Cardiac muscle cell (in vitro differentiated cells and primary cell): Measurements from ENCODE around the gene SMYD5. TPM values are rescaled to one million over a fixed set of nuclear protein-coding genes. Genes with fewer than 3 reads are reported as not detected.
"Not testable (repeated sequence)": the region's sequence is repeated elsewhere in the genome, so short reads cannot be mapped to it uniquely, and the experiment has no call there.

Experiments
- DNase-seq, 2 donors: peaks; one replicate each; pipeline versions ENCODE4 v3.0.0 to v3.0.0-alpha.2; 2010 to 2017; ENCODE audit warnings: low read depth in 1 of 2, low spot score in 1 of 2
- H3K27ac ChIP-seq: fragments of 200-600 bp; sonication (generic); 2 replicates; pipeline ENCODE4 v1.5.1; 2016
- H3K27me3 ChIP-seq: fragments of 200-600 bp; sonication (generic); 2 replicates; pipeline ENCODE4 v1.6.0; 2016; ENCODE audit warnings: control low read depth
- H3K36me3 ChIP-seq: fragments of 200-600 bp; sonication (generic); 2 replicates; pipeline ENCODE4 v1.5.1; 2016; ENCODE audit warnings: control low read depth
- H3K4me1 ChIP-seq: fragments of 200-600 bp; sonication (generic); 2 replicates; pipeline ENCODE4 v1.8.1; 2017; ENCODE audit warnings: low read depth, mild to moderate bottlenecking, mixed run types
- H3K4me3 ChIP-seq: fragments of 200-600 bp; sonication (generic); 2 replicates; pipeline ENCODE4 v1.5.1; 2016; ENCODE audit warnings: mild to moderate bottlenecking
- H3K9me3 ChIP-seq: fragments of 200-600 bp; sonication (generic); 2 replicates; pipeline ENCODE4 v1.5.1; 2017; ENCODE audit warnings: low read depth, mild to moderate bottlenecking, control low read depth
- polyA plus RNA-seq: library from polyadenylated mRNA; unstranded; fragments of >200 nt; fragmentation: Nextera tagmentation; extraction: Ambion mirVana; gene quantifications from 2 replicates; pipeline ENCODE4 v1.2.1, GENCODE V29; 2016
- total RNA-seq: library from RNA; depleted of rRNA; stranded (reverse); fragments of >200 nt; gene quantifications from 2 replicates; pipeline ENCODE4 v1.2.3, GENCODE V29; 2016
- TF ChIP-seq, protein P1 (sequence below): IDR thresholded peaks from 2 replicates; pipeline ENCODE4 v1.5.1; 2012; ENCODE audit warnings: low read depth, mild to moderate bottlenecking, low read length

SMYD5 gene
- total RNA-seq = 24.4 and 26.1 TPM in 2 replicates
- polyA plus RNA-seq = 26.4 and 27.0 TPM in 2 replicates

GRCh38 chr2:73214120-73215035 is at the start of gene SMYD5:
Gene SMYD5, plus strand, starts transcription at chr2:73214245. Its CDS starts 22 bp downstream, at chr2:73214267.
- Histone ChIP-seq H3K27me3 (peaks cover 11% of the 10 kb centered on the region), H3K36me3 (no peaks in the 10 kb centered on the region), H3K4me3 (peak within 1 kb of the TSS; percentile 56), H3K9me3 (no peaks in the 10 kb centered on the region), H3K27ac (peak within 1 kb of the TSS; percentile 40), H3K4me1 (peaks cover 4% of the 10 kb centered on the region)
- DNase-seq = peak; percentile 85 to 93
- TF ChIP-seq, protein P1, sequence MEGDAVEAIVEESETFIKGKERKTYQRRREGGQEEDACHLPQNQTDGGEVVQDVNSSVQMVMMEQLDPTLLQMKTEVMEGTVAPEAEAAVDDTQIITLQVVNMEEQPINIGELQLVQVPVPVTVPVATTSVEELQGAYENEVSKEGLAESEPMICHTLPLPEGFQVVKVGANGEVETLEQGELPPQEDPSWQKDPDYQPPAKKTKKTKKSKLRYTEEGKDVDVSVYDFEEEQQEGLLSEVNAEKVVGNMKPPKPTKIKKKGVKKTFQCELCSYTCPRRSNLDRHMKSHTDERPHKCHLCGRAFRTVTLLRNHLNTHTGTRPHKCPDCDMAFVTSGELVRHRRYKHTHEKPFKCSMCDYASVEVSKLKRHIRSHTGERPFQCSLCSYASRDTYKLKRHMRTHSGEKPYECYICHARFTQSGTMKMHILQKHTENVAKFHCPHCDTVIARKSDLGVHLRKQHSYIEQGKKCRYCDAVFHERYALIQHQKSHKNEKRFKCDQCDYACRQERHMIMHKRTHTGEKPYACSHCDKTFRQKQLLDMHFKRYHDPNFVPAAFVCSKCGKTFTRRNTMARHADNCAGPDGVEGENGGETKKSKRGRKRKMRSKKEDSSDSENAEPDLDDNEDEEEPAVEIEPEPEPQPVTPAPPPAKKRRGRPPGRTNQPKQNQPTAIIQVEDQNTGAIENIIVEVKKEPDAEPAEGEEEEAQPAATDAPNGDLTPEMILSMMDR = no peak

DNA sequence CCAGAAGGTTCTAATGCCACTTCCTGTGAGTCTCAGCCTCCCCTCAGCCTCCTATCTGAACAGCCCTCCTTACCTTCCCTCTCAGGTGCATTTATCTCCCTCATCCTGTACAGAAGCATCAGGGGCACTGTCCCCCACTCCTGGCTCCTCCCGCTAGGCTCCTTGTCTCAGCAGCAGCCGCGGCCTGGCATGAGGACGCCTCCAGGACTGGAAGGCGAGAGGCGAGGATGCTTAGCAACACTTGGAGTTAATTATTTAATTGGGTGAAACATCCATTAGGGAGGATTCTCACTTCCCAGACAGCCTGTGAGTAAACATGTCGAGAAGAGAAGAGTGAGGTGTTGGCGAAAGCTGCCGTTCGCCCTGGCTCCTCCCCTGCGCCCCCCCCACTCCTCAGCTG is 48.1 kb upstream of the SMYD5 start:
- H3K27ac ChIP-seq, H3K4me3 ChIP-seq, DNase-seq: not testable (repeated sequence)

GRCh38 chr2:73166813-73167212 is 47.2 kb upstream of the SMYD5 start:
- not testable (repeated sequence) for H3K4me3 ChIP-seq, H3K27ac ChIP-seq, H3K4me1 ChIP-seq, DNase-seq, H3K36me3 ChIP-seq, H3K9me3 ChIP-seq
- peaks cover 26% of the 10 kb centered on the region for H3K27me3 ChIP-seq

More for the DNA sequence above, 48.1 kb upstream of the SMYD5 start:
- H3K9me3 ChIP-seq, H3K36me3 ChIP-seq, H3K4me1 ChIP-seq: not testable (repeated sequence)
- H3K27me3 ChIP-seq = peaks cover 27% of the 10 kb centered on the region

GRCh38 chr2:73168348-73168747 is 45.7 kb upstream of the SMYD5 start:
- H3K4me3 ChIP-seq, H3K36me3 ChIP-seq, H3K9me3 ChIP-seq, H3K27ac ChIP-seq, H3K4me1 ChIP-seq, DNase-seq: not testable (repeated sequence)
- peaks cover 32% of the 10 kb centered on the region for H3K27me3 ChIP-seq

DNA sequence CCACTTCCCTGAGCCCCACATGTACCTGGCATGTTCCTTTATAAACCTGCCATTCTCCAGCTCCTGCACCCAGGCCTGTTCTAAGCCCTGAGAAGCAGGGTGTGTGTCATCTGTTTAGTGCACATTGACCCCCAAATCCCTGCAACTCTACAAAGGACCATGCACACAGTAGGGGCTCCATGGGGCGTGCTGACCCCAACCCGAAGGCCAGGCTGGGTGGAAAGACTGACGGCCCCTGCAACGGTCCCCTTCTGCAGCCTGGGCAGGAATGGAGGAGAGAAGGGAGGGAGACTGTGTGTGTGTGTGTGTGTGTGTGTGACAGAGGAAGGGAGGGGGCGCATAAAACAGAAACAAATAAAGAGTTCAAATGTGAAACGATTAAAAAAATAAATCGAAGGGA is 43.7 kb upstream of the SMYD5 start:
- not testable (repeated sequence) for H3K9me3 ChIP-seq, H3K36me3 ChIP-seq, H3K4me3 ChIP-seq, H3K27ac ChIP-seq, DNase-seq, H3K4me1 ChIP-seq
- H3K27me3 ChIP-seq = peaks cover 48% of the 10 kb centered on the region

DNA sequence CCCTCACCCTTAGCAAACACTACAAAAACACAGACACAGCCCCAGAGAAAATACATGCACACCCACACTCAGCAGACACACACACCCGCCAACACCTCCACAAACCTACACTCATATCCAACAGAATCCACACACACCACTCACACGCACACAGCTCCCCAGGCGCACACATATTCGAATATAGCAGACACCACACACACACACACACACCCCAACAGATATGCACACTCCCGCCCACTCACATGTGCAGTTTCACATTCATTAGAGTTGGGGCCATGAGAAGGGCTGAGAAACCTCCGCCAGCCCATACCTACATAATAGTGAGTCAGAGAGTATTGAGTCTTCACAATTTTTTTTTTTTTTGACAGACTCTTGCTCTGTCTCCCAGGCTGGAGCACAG is 41.1 kb upstream of the SMYD5 start:
- Histone ChIP-seq H3K27ac (no peak overlapping the region), H3K4me3 (no peak overlapping the region), H3K27me3 (peaks cover 67% of the 10 kb centered on the region), H3K9me3 (no peaks in the 10 kb centered on the region), H3K36me3 (no peaks in the 10 kb centered on the region), H3K4me1 (peaks cover 11% of the 10 kb centered on the region)
- peak in 1 of 2 donors; percentile 11 for DNase-seq
- TF ChIP-seq, protein P1 = no peak

DNA sequence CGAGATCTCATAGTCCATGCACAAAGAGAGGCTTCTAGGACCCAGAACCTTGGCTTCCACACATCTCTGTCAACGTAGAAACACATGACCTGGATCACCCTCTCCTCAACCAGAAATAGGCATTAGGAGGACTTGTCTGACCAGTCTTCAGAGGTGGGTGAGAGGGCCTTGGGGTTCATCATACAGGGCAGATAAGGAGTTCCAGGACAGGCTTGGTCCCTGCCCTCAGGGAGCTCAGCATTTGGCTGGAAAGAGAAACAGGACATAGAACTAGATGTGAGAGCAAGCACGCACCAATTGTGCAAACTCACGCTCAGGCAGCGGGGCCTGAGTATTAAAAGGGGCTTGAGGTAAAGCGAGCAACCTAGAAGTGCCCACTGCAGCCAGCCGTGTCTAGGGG is 40.3 kb upstream of the SMYD5 start:
- TF ChIP-seq, protein P1 = no peak
- no peaks in the 10 kb centered on the region for H3K9me3 ChIP-seq
- H3K4me3 ChIP-seq = no peak overlapping the region
- H3K36me3 ChIP-seq = no peaks in the 10 kb centered on the region
- no peak for DNase-seq
- H3K27me3 ChIP-seq = peaks cover 75% of the 10 kb centered on the region
- no peak overlapping the region for H3K27ac ChIP-seq
- peaks cover 11% of the 10 kb centered on the region for H3K4me1 ChIP-seq
